ENCODE measurements around the gene PDE6H. TPM values are rescaled to one million over a fixed set of nuclear protein-coding genes. Genes with fewer than 3 reads are reported as not detected.

PDE6H gene
- total RNA-seq, 1 donor from 2014 or later, result not detected

DNA sequence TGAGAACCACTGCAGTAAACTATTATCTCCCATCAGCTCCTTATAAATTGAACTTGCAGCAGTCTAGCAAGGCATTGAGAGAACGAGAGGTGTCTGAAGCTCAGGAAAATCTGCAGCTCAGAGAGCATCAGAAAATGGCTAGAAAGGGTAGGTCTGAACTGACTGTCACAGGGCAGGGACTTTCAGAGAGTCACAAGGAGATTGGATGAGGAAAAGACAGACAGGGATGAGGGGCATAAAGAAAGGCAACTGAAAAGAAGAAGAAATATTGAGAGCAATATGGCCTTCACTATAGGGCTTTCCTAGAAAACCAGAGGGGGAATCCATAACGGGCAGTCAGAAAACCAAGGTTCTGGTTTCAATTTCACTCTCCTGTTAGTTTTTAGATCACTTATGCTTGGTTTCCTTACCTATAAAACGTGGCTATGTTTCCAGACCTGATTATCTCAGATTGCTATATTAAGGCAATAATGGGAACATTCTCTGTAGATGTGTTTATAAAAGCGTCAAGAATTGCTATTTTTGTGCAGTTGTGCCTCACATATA, 40.9 kb downstream of the PDE6H start:
- DNase-seq (ENCODE audit: extremely low spot score, unreplicated experiment), result no peak
- Mint-ChIP-seq H3K4me1 (ENCODE audit: unreplicated experiment) (no peaks in the 10 kb centered on the region), H3K27me3 (peaks cover 10% of the 10 kb centered on the region), H3K4me3 (no peak overlapping the region), H3K36me3 (no peaks in the 10 kb centered on the region), H3K9me3 (no peaks in the 10 kb centered on the region), H3K27ac (no peak overlapping the region)
- TF ChIP-seq, protein P1, sequence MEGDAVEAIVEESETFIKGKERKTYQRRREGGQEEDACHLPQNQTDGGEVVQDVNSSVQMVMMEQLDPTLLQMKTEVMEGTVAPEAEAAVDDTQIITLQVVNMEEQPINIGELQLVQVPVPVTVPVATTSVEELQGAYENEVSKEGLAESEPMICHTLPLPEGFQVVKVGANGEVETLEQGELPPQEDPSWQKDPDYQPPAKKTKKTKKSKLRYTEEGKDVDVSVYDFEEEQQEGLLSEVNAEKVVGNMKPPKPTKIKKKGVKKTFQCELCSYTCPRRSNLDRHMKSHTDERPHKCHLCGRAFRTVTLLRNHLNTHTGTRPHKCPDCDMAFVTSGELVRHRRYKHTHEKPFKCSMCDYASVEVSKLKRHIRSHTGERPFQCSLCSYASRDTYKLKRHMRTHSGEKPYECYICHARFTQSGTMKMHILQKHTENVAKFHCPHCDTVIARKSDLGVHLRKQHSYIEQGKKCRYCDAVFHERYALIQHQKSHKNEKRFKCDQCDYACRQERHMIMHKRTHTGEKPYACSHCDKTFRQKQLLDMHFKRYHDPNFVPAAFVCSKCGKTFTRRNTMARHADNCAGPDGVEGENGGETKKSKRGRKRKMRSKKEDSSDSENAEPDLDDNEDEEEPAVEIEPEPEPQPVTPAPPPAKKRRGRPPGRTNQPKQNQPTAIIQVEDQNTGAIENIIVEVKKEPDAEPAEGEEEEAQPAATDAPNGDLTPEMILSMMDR (conservative IDR thresholded peaks at IDR 0.05), result no peak

DNA sequence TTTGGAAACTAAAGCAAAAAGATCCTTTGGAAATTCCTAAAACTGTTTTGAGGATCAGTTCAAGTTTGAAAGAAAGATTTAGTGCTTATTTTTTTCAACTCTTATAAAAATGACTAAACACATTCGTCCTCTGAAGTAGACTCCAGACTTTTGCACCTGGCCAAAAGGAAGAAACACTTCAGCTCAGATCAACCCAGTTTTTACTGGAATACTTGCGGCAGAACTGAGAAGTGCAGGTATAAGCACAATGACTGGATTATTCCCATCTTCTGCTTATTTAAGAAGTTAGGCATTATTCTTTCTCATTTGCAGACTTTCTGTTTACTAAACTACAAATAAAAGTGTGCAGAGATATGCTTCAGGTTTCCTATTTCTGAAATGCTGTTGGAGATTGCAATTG, 41.9 kb downstream of the PDE6H start:
- Mint-ChIP-seq H3K27ac (no peak overlapping the region), H3K4me1 (ENCODE audit: unreplicated experiment) (no peaks in the 10 kb centered on the region), H3K36me3 (no peaks in the 10 kb centered on the region), H3K4me3 (no peak overlapping the region), H3K9me3 (no peaks in the 10 kb centered on the region), H3K27me3 (peaks cover 4% of the 10 kb centered on the region)
- TF ChIP-seq, protein P1 (conservative IDR thresholded peaks at IDR 0.05), result no peak
- no peak for DNase-seq (ENCODE audit: extremely low spot score, unreplicated experiment)

DNA sequence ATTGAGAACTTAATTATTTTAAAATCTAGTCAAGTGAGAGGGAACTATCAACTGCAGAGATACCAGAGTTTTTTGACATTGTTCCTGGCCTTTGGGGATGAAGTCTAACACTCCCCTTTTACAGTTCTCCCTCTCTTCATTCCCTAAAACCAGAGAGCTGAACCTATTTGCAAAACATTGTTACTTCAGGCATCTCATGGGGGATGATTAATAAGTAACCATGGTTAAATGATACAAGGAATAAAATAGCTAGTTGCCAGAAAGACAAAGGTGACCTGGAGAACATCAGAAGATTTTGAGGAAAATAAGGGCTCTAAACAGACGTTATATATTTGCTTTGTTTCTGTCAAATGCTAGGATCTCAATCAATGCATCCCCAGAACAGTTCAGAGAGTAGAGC, 42.3 kb downstream of the PDE6H start:
- H3K9me3 Mint-ChIP-seq, result no peaks in the 10 kb centered on the region
- no peaks in the 10 kb centered on the region for H3K36me3 Mint-ChIP-seq
- DNase-seq (ENCODE audit: extremely low spot score, unreplicated experiment), result no peak
- peaks cover 4% of the 10 kb centered on the region for H3K27me3 Mint-ChIP-seq
- no peak overlapping the region for H3K4me3 Mint-ChIP-seq
- no peaks in the 10 kb centered on the region for H3K4me1 Mint-ChIP-seq (ENCODE audit: unreplicated experiment)
- TF ChIP-seq, protein P1 (conservative IDR thresholded peaks at IDR 0.05), result no peak
- no peak overlapping the region for H3K27ac Mint-ChIP-seq

DNA sequence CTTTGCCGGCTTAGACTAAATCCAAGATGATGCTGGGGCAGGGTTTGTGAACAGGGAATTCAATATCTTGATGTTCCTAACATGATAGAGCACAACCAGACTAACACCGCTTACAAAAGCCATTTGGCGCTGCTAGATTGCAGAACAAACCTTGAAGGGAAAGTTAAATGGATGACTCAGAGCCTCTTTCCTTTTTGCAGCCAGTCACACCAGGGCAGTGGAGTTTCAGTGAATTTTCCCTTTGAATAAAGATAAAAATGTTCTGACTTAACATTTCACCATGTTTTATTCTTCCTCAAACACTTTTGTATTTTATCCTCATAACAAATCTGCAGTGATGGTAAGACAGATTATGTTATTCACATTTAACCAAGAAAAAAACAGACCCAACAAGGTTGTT, 47.3 kb downstream of the PDE6H start:
- no peaks in the 10 kb centered on the region for H3K4me1 Mint-ChIP-seq (ENCODE audit: unreplicated experiment)
- H3K9me3 Mint-ChIP-seq, result no peaks in the 10 kb centered on the region
- H3K27ac Mint-ChIP-seq, result no peak overlapping the region
- no peak for DNase-seq (ENCODE audit: extremely low spot score, unreplicated experiment)
- no peaks in the 10 kb centered on the region for H3K36me3 Mint-ChIP-seq
- TF ChIP-seq, protein P1 (conservative IDR thresholded peaks at IDR 0.05), result no peak
- H3K27me3 Mint-ChIP-seq, result peaks cover 4% of the 10 kb centered on the region
- no peak overlapping the region for H3K4me3 Mint-ChIP-seq

Other genes with a start within 250 kb of the PDE6H start
- gene WBP11, start 169.6 kb upstream of the PDE6H start, total RNA-seq (ENCODE audit: low replicate concordance), result 86.3 and 134 TPM in 2 replicates
- 1.9 and 2.7 TPM in 2 replicates for gene C12orf60, start 169.4 kb upstream of the PDE6H start, total RNA-seq (ENCODE audit: low replicate concordance)
- not detected in 2 replicates for gene SMCO3, start 158.9 kb upstream of the PDE6H start, total RNA-seq (ENCODE audit: low replicate concordance)
- gene ART4, start 129.5 kb upstream of the PDE6H start, total RNA-seq (ENCODE audit: low replicate concordance), result 0.22 and 0.81 TPM in 2 replicates
- 5.4 and 41.1 TPM in 2 replicates for gene MGP, start 87.2 kb upstream of the PDE6H start, total RNA-seq (ENCODE audit: low replicate concordance)
- 12.4 and 42.3 TPM in 2 replicates for gene ERP27, start 34.5 kb upstream of the PDE6H start, total RNA-seq (ENCODE audit: low replicate concordance)
- 17.0 and 60.8 TPM in 2 replicates for gene ARHGDIB, start 11.4 kb upstream of the PDE6H start, total RNA-seq (ENCODE audit: low replicate concordance)
- 24.2 and 32.3 TPM in 2 replicates for gene RERG, start 248.4 kb downstream of the PDE6H start, total RNA-seq (ENCODE audit: low replicate concordance)

Data from type B pancreatic cell (in vitro differentiated cells).